Lower lobe of right lung (tissue), 2 donors: ENCODE results near the gene NXPH2. TPM values are rescaled to one million over a fixed set of nuclear protein-coding genes. Genes with fewer than 3 reads are reported as not detected.

Experiments
- ATAC-seq, 2 donors: fragments of 200-7000 bp; cut with Tn5 transposase; one replicate each; pipeline ENCODE4 v1.9.1; 2020 to 2022; ENCODE audit warnings: mild to moderate bottlenecking in 2 of 2, moderate library complexity in 2 of 2
- DNase-seq: peaks from one replicate; pipeline ENCODE4 v3.0.0-alpha.2; 2020
- H3K27ac ChIP-seq: fragments of 200-600 bp; one replicate; pipeline ENCODE4 v1.8.0; 2022
- H3K27me3 ChIP-seq: fragments of 200-600 bp; one replicate; pipeline ENCODE4 v1.8.0; 2022; ENCODE audit warnings: low read depth
- H3K36me3 ChIP-seq: fragments of 200-600 bp; one replicate; pipeline ENCODE4 v1.8.0; 2022; ENCODE audit warnings: mild to moderate bottlenecking
- H3K4me1 ChIP-seq: fragments of 200-600 bp; one replicate; pipeline ENCODE4 v1.8.0; 2022
- H3K4me3 ChIP-seq: fragments of 200-600 bp; one replicate; pipeline ENCODE4 v1.8.0; 2022; ENCODE audit warnings: mild to moderate bottlenecking
- H3K9me3 ChIP-seq: fragments of 200-600 bp; one replicate; pipeline ENCODE4 v1.8.0; 2022
- CTCF ChIP-seq: fragments of 200-600 bp; IDR thresholded peaks from one replicate; pipeline ENCODE4 v1.8.0; 2022; ENCODE audit warnings: antibody characterized with exemption, mild to moderate bottlenecking
- intact Hi-C: fragments of 100-400 bp; cut with DNase I; formaldehyde crosslinking; loops from one replicate; pipeline ENCODE4 v1.11.0; 2022
- total RNA-seq: library from RNA; stranded (reverse); fragmentation: NEBNext Ultra II Directional; extraction: Animal tissue kit (Norgen Biotek cat#: 25700); gene quantifications from one replicate; pipeline ENCODE4 v1.2.1, GENCODE V29; 2021
- donor health status: DM: no; HTN: yes; CAD: no; lungs with severe emphysema.

NXPH2 gene
- total RNA-seq, 1 donor from 2014 or later: not detected

DNA sequence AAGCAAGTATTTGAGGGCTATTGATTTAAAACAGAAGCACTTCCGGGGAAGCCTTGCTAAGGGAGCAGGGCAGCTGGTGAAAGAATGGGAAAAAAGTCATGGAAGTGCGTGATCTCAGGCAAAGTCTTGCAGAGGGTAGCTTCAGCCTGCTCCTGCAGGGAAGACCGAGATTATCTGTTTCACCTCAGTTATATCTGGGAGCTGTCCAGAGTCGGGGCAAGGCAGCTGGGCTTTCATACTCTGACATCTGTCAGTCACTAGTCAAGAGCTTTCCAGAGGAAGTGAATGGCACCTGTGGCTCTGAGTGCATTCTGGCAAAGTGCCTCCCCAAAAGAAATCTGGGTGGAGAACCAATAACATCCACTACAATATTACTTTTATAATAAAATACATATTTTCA, 8.7 kb downstream of the NXPH2 start:
- H3K27me3 ChIP-seq: no peaks in the 10 kb centered on the region
- no peaks in the 10 kb centered on the region for H3K9me3 ChIP-seq
- H3K36me3 ChIP-seq: no peaks in the 10 kb centered on the region
- intact Hi-C loops: no loop called here
- H3K27ac ChIP-seq: no peak overlapping the region
- no peak overlapping the region for H3K4me3 ChIP-seq
- no peak for TF ChIP-seq CTCF
- ATAC-seq (no peak), DNase-seq (no peak)
- no peaks in the 10 kb centered on the region for H3K4me1 ChIP-seq

GRCh38 chr2:138767101-138767500, 13.1 kb downstream of the NXPH2 start:
- no peaks in the 10 kb centered on the region for H3K36me3 ChIP-seq
- no peak overlapping the region for H3K27ac ChIP-seq
- no peaks in the 10 kb centered on the region for H3K9me3 ChIP-seq
- ATAC-seq (no peak), DNase-seq (no peak)
- no peaks in the 10 kb centered on the region for H3K4me1 ChIP-seq
- no peak for TF ChIP-seq CTCF
- H3K27me3 ChIP-seq: no peaks in the 10 kb centered on the region
- H3K4me3 ChIP-seq: no peak overlapping the region
- intact Hi-C loops: no loop called here

DNA sequence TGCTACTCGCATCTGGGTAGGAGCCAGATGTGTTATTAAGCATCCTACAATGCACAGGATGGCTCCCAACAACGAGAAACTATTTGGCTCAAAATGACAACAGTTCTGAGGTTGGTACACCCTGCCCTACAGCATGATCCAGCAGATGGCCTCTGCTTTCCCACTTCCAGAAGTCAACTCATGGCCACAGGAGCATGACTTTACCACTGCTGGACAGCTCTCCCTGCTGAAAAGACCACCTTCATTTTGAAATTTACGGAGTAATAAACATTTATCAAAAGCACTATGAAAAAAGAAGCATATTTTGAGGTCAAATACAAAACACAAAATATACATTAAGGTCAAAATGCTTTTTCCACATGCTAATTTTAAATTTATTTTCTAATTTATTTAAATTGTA, 13.7 kb downstream of the NXPH2 start:
- Histone ChIP-seq H3K27me3 (no peaks in the 10 kb centered on the region), H3K4me1 (no peaks in the 10 kb centered on the region), H3K36me3 (no peaks in the 10 kb centered on the region), H3K4me3 (no peak overlapping the region), H3K27ac (no peak overlapping the region), H3K9me3 (no peaks in the 10 kb centered on the region)
- no peak for TF ChIP-seq CTCF
- DNase-seq (no peak), ATAC-seq (no peak)
- intact Hi-C loops: no loop called here

DNA sequence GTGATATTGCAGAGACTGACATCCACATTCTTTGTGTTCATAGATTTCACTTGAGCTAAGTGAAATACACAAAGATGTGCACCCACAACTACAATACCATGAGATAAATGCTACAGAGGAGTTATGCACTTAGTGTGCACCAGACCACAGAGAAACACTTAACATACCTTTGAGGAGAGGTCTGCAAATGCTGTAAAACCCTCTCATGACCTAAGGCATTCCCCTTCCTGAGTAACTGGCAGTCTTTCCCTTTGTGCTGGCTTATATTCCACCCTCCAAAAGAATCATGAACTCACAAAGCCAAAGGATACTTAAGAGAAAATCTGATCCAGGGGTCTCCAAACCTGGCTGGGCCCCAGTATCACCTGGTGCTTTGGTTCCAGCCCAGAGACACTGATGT, 16.2 kb downstream of the NXPH2 start:
- no peak overlapping the region for H3K27ac ChIP-seq
- H3K36me3 ChIP-seq: no peaks in the 10 kb centered on the region
- no peak for DNase-seq
- H3K4me1 ChIP-seq: no peaks in the 10 kb centered on the region
- no peak for TF ChIP-seq CTCF
- ATAC-seq: no peak
- H3K4me3 ChIP-seq: no peak overlapping the region
- H3K27me3 ChIP-seq: no peaks in the 10 kb centered on the region
- intact Hi-C loops: no loop called here
- H3K9me3 ChIP-seq: no peaks in the 10 kb centered on the region

GRCh38 chr2:138762533-138762932, 17.7 kb downstream of the NXPH2 start:
- ATAC-seq: no peak
- intact Hi-C loops: no loop called here

More at GRCh38 chr2:138762533-138762932, 17.7 kb downstream of the NXPH2 start:
- no peaks in the 10 kb centered on the region for H3K4me1 ChIP-seq
- H3K27me3 ChIP-seq: no peaks in the 10 kb centered on the region
- no peaks in the 10 kb centered on the region for H3K9me3 ChIP-seq
- H3K27ac ChIP-seq: no peak overlapping the region
- no peaks in the 10 kb centered on the region for H3K36me3 ChIP-seq
- H3K4me3 ChIP-seq: no peak overlapping the region
- DNase-seq: no peak
- no peak for TF ChIP-seq CTCF
